NCI-H1417 (cell line): ENCODE results near the gene GJA5.

Experiments
- DNase-seq, 3 experiments: peaks; one replicate each; lab custom pipeline; 2025; lab: John Stamatoyannopoulos, UW

Gene GJA5

DNA sequence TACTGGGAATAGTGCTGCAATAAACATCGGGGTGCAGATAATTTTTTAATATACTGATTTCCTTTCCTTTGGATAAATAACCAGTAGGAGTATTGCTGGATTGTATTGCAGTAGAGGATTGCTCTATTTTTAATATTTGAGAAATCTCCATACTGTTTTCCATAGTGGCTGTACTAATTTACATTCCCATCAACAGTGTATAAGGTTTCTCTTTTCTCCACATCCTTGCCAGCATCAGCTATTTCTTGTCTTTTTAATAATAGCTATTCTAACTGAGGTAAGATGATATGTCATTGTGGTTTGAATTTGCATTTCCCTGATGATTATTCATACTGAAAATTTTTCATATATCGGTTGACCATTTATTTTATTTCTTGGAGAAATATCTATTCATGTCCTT lies 31.1 kb downstream of the GJA5 start:
- no peak for DNase-seq

DNA sequence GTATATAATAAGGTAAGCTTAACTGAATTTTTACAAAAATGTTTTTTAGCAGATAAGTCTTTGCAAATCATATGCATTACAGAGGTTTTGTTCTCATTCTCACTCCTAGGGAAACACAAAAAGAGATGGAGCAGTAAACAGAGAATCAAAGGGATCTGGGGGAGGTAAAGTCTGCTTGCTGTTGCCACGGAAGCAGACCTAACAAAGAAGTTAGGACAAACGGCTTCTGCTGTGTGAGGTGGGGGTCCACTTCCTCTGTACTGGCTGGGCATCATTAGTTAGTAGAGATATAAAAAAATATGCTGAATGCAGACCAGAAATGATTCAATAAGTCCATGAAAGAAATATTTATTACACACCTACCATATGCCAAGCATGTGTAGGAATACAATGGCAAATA lies 34.2 kb downstream of the GJA5 start:
- peak in 1 of 3 experiments; percentile 45 for DNase-seq

DNA sequence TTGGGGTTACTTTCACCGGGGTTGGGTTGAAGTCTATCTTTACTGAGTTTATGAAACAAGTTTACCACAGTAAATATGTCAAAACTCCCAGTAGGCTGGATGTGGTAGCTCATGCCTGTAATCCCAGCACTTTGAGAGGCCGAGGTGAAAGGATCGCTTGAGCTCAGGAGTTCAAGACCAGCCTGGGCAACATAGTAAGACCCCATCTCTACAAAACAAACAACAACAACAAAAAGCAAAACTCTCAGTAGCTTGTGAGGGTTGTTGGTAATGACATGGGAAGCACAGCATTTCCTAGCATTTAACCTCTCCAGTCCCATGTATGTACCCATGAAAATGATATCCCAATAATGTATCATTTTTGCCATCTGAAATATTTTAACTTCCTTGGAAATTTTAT lies 34.7 kb downstream of the GJA5 start:
- DNase-seq: no peak

DNA sequence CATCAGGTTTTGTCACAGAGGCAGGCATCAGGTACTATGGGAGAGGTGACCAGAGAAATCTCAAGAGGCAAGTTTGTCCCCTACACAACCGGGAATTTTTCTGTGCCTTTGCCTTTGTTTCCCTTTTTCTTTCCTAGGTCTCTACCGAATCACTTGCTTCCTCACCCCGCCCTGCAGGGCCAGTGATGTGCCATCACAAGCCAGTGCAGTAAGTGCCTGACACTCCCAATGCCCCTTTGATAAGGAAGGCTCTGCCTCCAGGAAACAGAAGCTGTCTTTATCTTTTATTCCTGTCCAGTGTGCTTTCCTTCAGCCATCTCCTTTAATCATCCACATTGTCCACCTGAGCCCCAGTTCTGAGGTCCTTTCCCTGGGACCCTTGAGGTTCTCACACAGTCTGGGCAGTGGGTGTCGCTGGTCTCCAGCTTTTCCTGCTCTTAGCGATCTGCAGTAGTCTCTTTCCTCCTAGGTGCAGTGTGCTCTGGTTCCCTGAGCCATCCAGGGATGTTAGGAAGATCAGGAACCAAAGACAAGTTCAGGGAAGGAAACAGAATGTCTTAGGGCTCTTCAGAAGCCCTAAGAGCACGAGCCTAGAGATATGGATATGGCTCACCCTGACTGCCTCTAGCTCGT lies 36.6 kb downstream of the GJA5 start:
- DNase-seq: peak in 2 of 3 experiments; percentile 25 to 45

DNA sequence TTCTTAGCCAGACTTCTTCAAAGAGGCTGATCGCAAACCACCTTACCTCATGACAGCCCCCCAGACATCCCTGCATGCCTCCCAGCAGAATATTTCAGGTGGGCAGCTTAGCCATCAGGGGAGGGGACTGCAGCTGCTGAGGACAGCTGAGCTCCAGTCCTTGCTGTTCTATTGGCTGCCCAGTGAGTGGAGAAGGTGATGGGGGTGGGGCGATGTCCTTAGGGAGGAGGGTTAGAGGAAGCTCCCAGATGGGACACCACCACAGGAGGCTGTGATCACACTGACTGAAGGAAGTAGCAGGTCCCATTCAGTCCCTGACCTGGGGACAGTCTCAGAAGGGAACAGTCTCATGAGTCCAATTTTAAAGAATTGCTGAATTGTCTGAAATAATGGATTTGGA lies 38.3 kb downstream of the GJA5 start:
- DNase-seq: no peak

DNA sequence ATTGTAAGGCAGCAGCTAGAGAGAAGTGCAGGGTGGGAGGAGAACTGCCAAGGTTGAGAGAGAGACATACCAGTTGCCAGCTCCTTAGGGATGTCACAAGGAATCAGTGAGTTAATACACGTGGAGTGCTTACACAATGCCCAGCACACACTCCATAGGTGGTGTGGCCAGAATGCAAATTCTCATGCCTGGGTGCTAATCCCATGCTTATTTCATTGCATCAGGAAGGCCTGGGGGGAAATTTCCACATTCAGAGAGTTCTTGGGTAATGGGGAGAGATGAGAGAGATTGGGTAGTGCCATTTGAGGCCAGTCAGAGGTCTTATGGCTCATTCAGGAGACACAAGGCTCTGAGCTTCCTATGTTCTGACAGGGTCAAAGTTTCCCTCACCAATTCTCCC lies 38.7 kb downstream of the GJA5 start:
- DNase-seq: no peak

DNA sequence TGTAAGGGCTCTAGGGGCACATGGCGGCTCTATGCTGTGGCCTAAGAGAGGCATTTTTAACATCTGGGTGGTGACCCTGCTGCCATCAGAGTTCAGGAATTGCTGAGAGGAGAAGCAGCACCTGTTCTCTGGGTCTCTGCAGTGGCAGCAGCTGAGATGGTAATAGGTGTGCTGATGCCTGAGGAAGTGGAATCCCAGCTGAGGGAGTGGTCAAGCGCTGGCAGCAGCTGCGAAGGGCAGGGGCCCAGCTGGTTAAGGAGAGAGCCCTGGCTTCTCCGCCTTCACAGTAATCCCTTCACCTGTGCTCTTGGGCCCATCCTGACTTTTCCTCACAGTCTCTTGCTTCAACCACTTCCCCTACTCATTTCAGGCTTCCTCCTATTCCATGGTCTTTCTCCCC lies 39.8 kb downstream of the GJA5 start:
- DNase-seq: no peak

DNA sequence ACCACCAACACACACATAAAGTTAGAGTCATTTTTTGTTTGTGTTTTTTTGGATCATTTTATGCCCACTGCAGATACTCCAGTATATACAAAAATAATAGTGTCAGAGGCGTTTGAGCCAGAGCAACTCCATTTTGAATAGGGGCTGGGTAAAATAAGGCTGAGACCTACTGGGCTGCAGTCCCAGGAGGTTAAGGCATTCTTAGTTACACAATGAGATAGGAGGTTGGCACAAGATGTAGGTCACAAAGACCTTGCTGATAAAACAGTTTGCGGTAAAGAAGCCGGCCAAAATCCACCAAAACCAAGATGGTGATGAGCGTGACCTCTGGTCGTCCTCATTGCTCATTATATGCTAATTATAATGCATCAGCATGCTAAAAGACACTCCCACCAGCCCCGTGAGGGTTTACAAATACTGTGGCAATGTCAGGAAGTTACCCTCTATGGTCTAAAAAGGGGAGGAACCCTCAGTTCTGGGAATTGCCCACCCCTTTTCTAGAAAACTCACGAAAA lies 40.6 kb downstream of the GJA5 start:
- no peak for DNase-seq

DNA sequence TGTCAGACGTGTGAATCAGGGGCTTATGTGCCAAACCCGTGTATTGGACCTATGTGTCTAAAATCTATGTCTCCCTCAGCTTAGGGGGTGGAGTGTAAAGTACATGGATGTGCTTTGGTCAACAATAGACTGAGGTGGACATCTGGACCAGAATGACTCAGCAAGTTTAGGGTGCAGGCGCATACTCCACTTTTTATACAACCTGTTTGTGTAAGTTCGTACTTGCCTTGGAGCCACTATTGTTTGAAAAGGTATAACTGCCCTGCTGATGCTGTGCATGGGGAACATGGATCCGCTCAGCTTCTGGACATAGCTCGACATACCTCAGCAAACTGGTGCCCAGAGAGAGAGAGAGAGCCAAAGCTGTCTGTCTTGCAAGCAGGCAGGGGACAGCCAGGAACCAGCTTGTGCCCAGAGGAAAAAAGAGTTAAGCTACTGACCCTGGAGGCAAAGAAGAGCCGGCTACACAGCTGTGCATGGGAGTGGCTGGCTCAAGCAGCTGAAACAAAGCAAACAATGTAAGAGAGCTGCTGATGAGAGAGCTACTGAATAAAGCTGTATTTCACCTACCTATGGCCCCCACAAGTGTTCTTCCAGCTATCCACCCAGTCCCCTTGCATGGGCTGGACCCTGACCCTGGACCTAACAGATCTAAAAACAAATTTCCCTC lies 41.2 kb downstream of the GJA5 start:
- no peak for DNase-seq

DNA sequence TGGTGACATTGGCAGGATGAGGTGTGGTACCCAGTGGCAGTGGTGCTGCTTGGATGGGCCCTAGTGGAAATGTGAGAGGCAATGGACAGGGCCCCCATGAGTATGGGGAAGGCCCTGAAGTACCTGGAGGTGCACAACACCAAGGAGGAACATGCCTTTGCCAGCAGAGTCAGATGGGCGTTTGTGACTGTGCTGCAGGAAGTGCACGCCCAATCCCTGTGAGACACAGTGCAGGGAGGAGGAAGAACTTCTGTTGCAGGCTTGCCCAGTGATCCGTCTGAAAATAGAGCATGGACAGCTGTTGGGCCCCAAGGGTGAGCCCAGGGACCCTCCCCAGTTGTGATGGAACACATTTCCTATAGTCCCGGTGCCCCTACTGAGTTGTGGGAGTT lies 42.7 kb downstream of the GJA5 start:
- no peak for DNase-seq

DNA sequence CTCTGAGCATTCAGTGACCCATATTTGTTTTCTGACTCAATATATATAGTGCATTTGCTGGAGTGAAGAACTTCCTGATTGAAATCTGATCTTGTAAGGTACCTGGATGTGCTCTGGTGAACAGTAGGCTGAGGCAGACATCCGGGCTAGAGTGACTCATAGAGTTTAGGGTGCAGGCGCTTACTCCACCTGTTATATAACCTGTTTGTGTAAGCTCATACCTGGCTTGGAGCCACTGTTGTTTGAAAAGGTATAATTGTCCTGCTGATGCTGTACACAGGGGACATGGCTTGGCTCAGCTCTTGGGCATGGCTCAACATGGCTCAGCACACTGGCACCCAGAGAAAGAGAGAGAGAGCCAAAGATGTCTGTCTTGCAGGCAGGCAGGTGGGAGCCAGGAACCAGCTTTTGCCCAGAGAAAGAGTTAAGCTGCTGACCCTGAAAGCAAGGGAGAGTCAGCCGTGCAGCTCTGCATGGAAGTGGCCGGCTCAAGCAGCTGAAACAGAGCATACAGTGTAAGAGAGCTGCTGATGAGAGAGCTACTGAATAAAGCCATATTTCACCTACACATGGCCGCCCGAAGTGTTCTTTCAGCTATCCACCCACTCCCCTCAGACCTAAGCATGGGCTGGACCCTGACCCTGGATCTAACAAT lies 43.2 kb downstream of the GJA5 start:
- DNase-seq: peak; percentile 51 to 80 (median 74)

DNA sequence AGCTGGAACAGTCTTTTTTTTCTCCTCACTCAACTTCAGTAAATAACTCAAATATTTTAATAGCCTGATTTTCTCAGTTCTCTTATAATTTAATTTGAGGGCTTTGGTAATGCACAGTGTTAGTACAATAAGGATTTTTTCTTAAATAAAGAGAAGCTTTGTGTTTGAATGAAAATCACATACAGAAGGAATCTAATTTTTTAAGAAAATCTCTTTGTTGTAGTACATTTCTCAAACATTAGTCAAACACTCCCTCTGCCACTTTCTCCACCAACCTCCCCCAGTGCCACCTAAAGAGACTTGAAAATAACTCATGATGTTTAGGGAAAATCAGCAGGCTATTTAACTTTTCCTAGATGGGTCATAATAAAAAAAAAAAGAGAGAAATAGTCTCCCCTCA lies 47.8 kb downstream of the GJA5 start:
- DNase-seq: no peak
